HG02970 (cell line): ENCODE results near the gene DDX20.

Source experiments
- ATAC-seq: cut with Tn5 transposase; IDR thresholded peaks from one replicate; pipeline ENCODE4 v1.9.1; 2021; ENCODE audit warnings: mild to moderate bottlenecking, moderate library complexity, moderate number of reproducible peaks; ENCODE audit not compliant: unreplicated experiment, low FRiP score

The DDX20 gene, protein sequence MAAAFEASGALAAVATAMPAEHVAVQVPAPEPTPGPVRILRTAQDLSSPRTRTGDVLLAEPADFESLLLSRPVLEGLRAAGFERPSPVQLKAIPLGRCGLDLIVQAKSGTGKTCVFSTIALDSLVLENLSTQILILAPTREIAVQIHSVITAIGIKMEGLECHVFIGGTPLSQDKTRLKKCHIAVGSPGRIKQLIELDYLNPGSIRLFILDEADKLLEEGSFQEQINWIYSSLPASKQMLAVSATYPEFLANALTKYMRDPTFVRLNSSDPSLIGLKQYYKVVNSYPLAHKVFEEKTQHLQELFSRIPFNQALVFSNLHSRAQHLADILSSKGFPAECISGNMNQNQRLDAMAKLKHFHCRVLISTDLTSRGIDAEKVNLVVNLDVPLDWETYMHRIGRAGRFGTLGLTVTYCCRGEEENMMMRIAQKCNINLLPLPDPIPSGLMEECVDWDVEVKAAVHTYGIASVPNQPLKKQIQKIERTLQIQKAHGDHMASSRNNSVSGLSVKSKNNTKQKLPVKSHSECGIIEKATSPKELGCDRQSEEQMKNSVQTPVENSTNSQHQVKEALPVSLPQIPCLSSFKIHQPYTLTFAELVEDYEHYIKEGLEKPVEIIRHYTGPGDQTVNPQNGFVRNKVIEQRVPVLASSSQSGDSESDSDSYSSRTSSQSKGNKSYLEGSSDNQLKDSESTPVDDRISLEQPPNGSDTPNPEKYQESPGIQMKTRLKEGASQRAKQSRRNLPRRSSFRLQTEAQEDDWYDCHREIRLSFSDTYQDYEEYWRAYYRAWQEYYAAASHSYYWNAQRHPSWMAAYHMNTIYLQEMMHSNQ

DNA sequence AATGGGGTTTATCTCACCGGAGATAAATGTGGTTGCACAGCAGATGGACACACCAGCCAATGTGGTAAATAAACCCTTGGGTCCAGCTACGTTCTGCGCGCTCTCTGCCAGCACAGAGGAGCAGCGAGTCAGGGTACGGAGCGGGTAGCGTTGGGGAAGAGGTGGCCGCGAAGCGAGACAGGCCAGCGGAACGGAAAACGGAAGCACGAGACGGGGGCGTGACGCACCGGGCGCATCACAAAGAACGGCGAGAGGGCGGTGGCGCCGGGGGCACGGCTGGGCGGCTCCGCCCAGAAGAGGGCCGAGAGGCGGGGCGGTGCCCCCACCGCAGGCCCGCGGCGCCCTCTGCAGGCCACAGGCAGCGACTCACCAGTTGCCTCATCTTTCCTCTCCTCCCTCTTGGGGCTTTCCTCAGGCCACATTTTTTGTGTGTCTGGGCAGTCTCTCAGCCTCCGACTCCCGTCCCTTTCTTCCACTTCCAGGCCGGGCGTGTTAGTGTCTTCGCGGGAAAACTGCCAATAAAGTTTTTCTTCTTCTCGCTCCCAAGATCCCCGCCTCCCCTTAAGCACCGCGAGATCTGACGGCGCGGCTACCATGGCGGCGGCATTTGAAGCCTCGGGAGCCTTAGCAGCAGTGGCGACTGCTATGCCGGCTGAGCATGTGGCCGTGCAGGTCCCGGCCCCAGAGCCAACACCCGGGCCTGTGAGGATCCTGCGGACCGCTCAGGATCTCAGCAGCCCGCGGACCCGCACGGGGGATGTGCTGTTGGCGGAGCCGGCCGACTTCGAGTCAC is at the start of gene DDX20:
Gene DDX20, plus strand, starts transcription at position 571 of the 793 bp plus-strand sequence. Its CDS starts 24 bp downstream, at position 595.
- ATAC-seq, result peak; percentile 90

DNA sequence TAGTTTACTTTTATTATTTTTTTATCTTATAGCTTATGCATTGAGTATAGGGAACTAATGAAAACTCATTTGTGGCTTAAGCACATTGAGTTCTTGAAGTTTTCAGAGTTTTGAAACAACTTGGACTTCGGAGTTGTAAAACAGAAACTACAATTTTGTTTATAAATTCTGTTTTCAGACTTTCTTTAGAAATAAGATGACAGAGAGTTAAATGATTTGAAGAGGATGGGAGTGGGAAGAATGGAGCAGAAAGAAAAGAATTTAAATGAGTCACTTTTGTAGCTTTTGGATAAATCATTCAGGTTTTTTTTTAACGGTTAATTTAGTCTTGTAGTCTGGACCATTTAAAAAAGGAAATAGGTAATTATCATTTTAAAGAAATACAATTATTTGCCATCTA is 48.8 kb upstream of the DDX20 start:
- ATAC-seq, result no peak

- no peak for ATAC-seq
Measured at GRCh38 chr1:111707906-111708305, 47.8 kb upstream of the DDX20 start.

GRCh38 chr1:111709986-111710385 is 45.7 kb upstream of the DDX20 start:
- ATAC-seq, result no peak

GRCh38 chr1:111716333-111716732 is 39.4 kb upstream of the DDX20 start:
- ATAC-seq, result no peak

- no peak for ATAC-seq
Measured at GRCh38 chr1:111717450-111717849, 38.3 kb upstream of the DDX20 start.

- ATAC-seq, result no peak
Measured at GRCh38 chr1:111719135-111719534, 36.6 kb upstream of the DDX20 start.

GRCh38 chr1:111719674-111720132 is 36.0 kb upstream of the DDX20 start:
- ATAC-seq, result no peak

GRCh38 chr1:111720274-111720976 is 35.3 kb upstream of the DDX20 start:
- ATAC-seq, result no peak

DNA sequence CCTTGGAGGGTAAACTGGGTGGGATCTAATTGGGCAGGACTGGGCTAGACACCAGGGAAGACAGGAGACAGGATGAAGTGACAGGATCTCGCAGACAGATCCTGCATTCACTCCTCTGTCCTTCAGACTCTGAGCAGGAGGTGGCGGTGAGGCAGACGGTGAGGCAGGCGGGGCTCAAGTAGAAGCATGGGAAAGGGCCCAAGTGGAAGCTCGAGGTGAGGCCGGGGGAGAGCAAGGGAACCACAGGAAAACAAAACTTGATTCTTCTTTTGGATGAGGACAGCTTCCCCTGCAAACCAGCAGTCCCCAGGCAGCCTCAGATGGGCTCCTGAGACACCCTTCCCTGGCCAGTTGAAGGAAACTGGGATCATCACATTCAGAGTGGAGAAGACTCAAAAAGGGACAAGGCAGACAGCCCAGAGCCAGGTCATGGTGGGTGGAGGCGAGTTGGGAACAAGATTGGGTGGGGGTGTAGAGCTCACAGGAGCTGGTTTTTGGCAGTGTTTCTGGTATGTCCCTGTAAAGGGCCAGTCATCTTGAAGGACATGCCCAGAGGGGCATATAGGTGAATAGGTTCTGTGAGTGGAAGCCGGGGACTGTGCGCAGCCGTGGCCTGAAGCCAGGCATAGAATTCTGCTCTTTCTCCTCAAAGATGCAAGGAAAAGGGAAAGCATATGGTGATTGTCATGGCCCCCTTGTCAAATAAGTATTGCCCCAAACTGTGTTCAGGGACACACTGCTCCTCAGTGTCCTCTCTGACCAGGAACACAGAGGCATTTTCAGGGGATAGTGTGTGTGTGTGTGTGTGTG is 34.5 kb upstream of the DDX20 start:
- ATAC-seq, result no peak

- ATAC-seq, result no peak
Measured at GRCh38 chr1:111723091-111723806, 32.5 kb upstream of the DDX20 start.

DNA sequence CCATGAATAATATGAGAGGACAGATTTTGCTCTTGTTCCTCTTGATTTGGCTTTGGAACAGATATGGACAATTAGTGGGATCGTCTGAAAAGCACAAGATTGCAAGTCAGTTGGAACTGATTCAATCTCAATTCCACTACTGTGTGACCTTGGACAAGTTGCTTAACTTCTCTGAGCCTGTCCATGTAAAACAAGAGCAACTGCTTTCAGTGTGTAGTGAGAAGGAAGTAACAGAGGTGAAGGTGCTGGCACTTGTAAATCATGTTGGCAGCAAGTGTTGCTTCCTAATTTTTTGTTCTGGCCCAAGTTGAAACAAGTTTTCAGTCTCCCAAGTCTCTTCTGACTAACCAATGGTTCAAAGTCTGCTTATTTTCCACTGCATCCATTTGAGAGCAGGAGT is 31.8 kb upstream of the DDX20 start:
- ATAC-seq, result no peak

- no peak for ATAC-seq
Measured at GRCh38 chr1:111725192-111725591, 30.5 kb upstream of the DDX20 start.

DNA sequence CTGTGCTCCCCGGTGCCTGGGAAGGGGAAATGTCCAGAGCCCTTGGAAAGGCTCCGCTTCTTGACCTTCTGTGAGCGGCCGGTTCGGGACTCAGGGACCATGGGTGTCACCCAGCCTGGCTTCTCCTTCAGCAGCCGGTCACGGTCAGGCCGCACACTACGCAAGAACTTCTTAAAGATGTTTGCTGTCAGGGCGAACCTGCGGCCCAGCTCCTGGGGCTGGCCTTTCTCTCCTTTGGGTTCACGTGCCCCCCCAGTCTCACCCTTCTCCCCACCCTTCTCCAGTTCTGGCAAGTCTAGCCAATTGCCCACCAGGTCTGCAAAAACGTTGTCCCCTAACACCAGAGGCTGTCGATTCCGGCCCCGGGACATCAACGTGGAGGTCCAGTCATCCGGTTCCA is 28.6 kb upstream of the DDX20 start:
- no peak for ATAC-seq

DNA sequence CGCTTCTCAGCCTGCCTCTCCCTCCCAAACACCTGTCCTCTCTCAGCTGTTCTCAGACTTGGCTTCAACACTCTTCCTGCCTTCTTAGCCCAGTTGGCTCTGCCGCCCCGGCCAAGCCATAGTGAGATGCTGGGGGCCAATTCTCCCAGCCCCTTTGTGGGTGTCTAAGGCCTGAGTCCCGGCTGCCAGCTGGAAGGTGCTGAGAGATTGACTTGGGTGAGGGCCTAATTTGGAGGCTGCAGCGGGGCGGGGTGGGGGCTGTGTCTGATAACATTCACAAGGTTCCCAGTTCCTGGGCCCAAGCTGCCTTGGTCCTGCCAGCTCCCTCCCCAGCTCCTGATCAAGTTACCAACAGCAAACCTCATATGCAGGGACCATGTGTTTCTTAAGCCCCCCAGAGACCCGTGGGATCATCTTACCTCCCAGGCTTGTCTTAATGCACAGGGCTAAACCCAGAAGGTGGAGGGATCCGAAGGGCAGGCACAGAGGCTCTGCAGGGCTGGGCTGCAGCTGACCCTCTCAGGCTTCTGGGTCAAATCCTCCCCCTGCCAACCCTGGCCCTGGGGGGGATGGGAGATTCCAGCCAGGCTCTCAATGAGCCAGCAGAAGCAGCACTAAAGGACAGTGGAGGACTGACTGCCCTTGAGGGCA is 26.3 kb upstream of the DDX20 start:
- no peak for ATAC-seq

- ATAC-seq, result no peak
Measured at GRCh38 chr1:111729946-111730681, 25.6 kb upstream of the DDX20 start.

DNA sequence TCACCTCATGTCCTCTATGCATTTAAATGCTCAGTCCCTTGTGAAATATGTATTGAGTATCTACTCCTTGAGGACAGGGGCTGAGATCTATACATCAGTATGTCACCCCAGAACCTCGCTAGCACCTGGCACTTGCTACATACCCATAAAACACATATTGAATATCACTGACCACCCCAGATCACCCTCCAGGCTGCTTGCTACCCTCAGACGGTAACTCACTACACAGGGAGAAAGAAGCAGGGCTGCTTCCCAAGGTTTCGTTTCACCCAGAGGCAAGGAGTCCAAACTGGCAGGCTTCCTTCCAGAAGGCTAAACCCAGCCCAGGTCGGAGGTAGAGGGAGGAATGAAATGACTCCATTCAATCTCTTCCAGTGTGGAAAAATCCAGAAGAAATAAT is 25.0 kb upstream of the DDX20 start:
- ATAC-seq, result no peak

- ATAC-seq, result no peak
Measured at GRCh38 chr1:111731956-111732355, 23.7 kb upstream of the DDX20 start.
